Suppressor macrophage (primary cell): ENCODE results near the gene GGTA1.
"Not testable (repeated sequence)": the region's sequence is repeated elsewhere in the genome, so short reads cannot be mapped to it uniquely, and the experiment has no call there.

Source experiments
- DNase-seq, 4 experiments: peaks; one replicate each; pipeline ENCODE4 v3.0.0-alpha.2; 2020 to 2022

The GGTA1 gene

DNA sequence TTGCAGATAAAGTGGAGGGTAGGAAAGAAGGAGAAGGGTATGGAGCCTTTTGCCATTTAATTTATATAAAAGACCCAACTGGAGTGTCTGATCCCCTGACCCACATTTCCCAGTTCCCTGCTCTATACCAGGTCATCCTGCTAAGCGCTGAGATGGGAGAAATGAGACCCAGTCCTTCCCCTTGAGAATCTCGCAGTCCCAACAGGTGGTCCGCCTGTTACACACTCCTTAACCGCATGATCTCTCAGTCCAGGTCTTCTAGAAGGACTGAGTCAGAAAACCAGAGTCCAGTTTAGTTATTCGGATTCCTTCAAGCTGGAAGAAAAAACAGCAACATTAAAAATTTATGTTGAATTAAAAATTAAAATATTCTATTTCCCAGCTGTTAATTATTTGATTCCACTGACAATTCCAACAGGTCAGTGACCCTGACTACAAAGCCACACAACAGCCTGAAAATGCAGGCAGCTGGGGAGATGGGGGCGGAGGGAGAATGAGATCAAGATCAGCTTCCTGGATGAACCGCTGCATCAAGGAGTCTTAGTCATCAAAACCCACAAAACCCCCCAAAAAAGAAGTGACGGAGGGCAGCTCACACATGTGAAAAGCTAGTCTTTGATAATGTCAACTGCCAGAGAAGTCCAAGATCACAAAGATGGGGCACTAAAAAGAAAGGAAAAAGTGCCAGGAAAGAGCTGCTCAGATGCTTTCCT, 44.0 kb downstream of the GGTA1 start:
- peak; percentile 49 to 74 (median 56) for DNase-seq

DNA sequence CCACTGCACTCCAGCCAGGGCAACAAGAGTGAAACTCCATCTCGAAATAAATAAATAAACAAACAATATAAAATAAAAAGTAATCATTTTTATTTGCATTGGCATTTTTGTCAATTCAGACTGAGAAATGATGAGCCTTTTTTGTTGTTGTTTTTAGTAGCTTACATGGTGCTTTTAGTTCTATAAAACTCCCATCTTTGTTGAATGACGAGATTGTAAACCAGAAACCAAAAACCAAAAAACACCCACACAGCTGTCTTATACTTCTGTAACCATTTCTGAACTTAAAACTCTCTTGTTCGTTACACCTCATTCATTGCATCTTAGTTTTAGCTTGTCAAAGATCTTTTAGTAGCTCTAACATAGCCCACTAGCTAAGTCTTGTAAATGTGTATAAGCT, 44.7 kb downstream of the GGTA1 start:
- DNase-seq: no peak

DNA sequence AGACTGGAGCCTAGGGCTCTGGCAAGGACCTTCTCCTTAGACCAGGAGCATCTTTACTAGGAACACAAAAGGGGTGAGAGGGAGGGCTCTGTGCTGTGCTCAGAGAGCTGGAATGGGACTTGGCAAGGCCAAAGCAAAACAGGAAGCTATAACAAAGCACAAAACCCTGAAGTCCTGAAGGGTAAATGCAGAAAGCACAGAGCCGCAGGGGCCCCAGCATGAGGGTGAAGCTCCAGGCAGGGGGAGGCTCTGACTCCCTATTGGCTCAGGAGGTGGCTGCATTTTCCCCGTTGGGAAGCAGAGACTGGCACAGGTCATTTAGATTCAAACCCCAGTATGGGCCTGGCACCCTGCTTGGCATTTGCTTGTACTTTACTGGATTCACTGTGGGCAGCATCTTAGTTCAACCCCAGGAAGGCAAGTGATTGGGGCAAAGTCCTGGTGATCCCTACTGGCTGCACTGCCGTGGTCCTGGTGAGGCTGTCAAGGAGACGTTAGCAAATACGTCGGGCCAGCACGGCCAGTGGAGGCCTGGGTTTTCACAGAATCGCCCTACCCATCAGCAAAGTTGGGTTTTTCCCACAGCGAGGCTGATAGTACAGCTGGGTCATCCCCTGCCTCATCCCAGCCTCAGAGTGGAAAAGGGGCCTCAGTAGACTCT, 46.3 kb downstream of the GGTA1 start:
- DNase-seq: no peak

DNA sequence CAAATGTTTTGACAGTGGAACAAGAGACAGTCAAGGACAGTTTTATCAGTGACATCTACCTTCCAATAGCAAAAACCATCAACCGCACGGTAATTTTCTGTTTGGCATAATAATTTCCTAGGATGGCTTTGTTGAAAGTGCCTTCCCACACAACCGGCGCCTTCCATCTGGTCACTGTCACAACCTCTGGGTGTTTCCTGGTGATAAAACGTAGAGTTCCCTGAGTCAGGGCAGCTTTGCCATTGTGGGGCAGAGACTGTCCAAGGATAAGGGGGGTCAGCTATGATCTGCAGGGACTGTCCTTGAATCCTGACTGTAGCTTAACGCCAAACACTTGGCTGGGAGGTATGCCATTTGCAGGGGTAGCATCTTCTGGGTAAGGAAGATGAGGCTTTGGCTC, 47.6 kb downstream of the GGTA1 start:
- DNase-seq: no peak

DNA sequence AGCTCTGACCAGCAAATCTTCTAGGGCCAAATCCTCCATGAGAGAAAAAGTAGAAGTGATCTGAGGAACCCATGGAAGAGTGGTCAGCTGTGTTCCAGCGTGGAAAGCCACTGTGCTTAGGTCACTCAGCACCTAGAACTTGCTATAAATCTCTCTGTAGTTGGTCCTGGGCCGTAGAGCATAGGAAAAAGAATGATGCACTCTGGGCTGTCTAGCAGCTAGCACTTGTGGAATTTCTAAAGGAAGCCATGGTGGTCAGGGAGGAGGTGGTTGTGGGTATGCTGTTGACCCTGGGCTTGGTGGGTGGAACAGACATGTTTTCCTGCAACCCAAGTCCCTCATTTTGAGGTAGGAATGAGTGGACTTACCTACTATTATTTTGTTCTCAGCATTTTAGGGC, 48.1 kb downstream of the GGTA1 start:
- DNase-seq: no peak

DNA sequence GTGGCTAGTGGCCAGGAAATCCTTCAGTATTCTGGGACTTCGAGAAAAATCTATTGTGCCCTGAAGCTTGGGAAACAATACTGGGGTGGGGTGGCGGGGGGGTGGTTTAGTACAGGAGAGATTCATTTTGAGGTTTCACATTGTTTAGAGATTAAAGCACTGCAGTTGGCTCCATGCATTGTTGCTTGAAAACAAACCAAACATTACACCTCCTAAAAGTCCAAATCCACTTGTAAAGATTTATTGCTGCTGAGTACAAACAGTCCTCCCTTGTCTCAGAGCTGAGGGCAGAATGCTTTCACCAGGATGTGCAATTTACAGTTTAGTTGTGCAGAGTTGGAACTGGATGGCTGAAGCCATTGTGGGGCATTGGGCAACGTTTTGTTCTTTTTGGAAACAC, 49.4 kb downstream of the GGTA1 start:
- no peak for DNase-seq

DNA sequence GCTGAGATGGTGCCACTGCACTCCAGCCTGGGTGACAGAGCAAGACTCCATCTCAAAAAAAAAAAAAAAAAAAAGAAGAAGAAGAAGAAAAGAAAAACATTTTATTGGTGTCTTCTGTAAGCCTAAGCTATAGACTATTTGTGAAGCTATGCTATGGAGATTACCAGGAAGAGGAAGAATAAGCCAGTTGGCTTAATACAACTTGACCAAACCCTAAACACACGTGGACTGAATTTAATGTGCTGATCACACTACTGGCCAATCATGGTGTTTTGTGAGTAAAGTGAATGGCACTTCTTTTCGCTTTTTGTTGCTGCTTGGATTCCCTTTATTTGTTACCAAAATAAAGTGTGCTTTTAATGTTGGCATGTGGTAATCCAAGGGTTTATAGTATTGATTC, 49.9 kb downstream of the GGTA1 start:
- no peak for DNase-seq

DNA sequence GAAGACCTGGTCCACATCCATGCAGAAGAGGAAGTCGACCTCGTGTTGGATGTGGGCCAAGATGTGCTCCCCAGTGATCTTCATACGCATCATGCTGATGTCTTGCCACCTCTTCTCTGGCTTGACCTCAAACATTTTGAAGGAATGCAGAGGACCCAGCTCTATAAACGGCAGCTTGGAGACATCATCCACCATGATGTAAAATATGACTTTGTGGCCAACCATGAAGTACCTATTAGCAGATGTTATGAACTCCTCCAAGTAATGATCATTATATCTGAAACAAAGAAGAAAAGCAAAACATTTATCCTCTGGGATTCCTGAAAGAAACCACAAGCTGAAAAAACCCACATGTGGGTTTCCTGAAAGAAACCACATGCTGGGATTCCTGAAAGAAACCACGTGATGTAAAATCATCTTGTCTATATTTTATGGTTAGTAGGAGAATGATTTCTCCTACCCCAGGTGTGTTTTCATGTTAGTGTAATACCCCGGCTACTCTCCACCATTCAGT, 52.3 kb downstream of the GGTA1 start:
- DNase-seq: peak; percentile 18 to 37 (median 30)

DNA sequence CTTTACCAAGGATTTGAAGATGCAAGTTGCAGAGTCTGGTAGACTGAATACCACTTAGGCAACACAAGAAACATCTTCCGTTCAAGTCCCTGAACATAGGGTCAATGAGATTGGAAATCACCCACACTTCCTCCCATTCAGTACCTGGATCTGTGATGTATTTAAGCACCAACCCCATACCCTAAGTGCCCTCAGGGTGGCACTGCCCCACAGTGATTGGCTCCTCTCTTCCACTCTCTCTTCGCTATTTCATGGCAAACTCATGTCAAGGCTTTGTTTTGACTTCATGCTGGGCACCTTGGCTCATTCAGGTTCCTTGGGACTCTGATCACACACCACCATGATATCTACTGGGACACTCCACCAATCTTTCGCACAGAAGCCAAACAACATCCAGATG, 53.7 kb downstream of the GGTA1 start:
- DNase-seq: peak in 3 of 4 experiments; percentile 23 to 30 (median 29)

DNA sequence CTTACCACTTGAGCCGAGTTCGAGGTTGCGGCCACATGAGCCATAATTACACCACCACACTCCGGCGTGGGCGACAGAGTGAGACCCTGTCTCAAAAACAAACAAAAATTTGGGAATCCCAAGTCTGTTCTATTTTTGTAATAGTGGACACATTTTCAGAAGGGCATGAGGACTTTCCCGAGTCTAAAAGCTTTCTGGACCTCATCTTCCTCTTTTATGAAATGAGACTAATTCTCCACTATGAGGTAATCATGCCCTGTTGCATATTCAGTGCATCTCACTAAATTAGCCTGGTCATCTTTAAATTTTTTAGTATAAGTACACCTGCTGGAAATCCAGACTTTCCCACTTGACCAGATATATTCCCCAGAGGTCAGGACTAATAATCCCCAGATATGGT, 55.7 kb downstream of the GGTA1 start:
- DNase-seq: peak in 2 of 4 experiments; percentile 51 to 55

DNA sequence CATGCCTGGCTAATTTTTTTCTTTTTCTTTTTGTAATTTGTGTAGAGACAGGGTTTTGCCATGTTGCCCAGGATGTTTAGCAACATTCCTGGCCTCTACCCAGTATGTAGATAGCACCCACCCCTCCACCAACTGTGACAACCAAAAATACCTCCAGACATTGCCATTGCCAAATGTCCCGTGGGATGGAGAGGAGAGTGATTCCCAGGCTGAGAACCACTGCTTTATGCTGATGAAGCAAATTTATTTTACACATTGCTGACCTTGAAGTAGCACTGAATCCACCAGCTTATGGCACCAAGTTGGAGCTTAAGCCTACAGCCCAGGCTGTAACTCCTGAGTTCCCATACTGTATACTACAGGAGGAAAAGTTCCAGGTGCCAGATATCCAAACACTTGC, 58.5 kb downstream of the GGTA1 start:
- no peak for DNase-seq

DNA sequence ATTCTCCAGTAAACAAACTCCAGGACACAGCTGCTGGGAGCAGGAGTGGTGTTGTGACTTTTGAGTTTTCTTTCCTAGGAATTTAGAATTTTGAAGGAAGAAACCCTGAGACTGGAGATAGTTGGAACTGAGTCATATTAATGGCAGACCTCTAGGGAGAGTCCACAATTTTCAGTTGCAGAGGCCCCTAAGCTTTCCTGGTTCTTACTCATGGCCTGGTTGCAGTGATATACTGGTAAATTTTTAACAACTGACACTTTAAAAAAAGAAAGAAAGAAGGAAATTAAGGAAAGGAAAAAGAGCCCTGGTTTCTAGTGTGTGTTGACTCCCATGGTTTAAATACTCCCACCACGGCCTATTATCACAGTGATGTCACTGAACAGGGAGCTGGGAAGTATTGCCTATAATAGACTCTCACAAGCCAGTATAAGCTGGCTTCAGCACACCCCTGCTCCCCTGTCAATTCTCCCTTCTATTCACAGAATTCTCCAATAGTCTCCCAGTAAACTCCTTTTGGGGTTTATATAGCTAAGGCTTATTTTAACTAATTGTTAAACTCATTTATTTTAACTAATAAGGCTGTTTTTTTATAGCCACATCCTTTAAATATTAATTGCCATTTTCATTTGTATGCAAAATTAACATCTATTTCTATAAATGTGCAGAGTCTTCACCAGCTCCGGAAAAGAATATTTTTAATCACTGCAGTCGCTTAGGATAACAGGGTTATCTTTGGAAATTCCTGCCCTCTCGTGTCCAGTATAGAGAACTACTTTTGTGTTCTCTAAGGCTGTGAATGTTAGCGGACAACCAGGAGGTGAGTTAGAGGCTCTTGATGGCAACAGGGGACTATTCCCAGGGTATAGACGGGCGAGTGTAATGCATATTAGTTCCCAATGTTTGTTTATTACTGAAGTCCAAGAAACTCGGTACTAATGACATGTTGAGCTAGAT, 59.7 kb downstream of the GGTA1 start:
- no peak for DNase-seq

DNA sequence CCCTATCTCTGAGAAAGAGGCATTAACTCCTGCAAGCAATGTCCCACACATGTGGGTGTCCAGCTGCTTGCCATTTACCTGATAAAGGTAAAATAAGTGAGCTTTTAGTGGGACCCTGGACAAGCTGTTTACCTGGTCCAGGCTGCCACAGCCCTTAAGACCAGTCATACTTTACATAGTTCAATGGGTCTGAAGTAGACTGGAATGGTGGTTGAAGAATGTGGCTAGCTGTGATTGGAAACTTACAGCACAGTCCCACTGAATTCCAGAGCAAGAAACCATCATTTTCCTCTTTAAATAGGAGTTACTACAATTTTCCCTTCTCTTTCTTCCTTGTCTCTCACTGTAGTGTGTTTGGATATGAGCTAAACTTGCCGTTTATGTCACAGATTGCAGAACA, 60.6 kb downstream of the GGTA1 start:
- DNase-seq: no peak

DNA sequence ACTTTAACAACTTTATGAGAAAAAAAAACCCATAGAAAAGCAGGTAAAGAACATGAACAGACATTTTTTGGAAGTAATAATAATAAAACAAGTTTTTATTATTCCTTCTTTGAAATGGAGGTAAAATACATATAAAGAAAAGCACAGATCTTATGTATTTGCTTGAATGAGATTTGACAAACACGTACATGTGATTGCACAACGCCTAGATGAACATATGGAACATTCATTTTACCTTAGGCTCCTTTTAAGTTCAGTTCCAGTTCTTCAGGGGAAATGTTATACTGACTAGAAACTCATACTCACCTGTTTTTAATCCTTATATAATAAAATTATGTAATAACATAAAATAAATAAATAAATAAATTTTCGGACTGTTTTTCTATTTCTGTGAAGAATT, 61.8 kb downstream of the GGTA1 start:
- DNase-seq: no peak

DNA sequence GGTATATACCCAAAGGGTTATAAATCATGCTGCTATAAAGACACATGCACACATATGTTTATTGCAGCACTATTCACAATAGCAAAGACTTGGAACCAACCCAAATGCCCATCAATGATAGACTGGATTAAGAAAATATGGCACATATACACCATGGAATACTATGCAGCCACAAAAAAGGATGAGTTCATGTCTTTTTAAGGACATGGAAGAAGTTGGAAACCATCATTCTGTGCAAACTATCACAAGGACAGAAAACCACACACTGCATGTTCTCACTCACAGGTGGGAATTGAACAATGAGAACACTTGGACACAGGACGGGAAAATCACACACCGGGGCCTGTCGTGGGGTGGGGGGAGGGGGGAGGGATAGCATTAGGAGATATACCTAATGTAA, 62.6 kb downstream of the GGTA1 start:
- not testable (repeated sequence) for DNase-seq

DNA sequence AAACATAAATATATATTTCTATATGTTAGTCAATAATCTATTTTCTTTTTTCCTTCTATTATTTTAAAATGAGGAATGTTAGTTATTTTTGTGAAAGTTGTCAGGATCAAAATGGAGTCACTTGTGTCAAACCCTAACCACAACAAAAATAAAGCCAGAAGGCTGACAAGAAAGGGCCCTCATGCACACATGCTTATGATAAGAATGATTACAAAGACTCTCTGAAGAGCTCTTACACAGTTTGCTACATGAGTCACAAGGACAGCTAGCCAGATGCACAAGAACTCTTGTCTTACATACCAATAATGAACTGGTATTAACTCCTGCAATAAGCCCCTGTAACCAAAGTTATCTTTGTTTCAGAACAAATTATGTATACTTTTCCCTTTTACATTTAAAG, 64.7 kb downstream of the GGTA1 start:
- DNase-seq: no peak

DNA sequence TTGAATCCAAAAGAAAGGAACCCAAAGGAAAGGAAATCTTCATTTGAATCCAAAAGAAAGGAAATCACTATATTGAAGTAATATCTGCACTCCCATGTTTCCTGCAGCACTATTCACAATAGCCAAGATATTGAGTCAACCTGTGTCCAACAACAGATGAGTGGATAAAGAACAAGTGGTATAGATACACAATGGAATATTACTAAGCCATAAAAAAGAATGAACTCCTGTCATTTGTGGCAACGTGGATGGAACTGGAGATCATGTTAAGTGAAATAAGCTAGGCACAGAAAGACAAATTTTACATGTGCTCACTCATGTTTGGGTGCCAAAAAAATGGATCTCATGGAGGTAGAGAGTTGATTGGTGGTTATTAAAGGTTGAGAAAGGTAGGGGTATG, 71.7 kb downstream of the GGTA1 start:
- DNase-seq: no peak

DNA sequence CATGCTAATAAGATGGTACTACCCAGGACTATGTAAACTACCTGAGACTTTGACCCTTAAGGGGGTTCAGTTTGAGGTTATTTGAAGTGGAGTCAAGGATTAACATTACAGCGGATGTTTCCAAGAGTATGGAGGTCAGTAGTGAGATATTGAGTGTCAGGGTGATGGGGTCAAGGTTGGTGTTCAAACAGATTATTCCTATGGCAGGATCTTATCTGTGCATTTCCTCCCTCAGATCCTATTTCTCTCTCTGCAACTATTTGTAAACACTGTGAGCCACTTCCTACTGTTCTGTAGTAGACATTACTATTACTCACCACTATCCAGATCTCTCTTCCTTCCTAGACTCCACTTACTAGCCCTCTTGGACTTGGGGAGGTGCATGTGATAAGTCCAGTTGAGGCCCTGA, 75.6 kb downstream of the GGTA1 start:
- DNase-seq: no peak

DNA sequence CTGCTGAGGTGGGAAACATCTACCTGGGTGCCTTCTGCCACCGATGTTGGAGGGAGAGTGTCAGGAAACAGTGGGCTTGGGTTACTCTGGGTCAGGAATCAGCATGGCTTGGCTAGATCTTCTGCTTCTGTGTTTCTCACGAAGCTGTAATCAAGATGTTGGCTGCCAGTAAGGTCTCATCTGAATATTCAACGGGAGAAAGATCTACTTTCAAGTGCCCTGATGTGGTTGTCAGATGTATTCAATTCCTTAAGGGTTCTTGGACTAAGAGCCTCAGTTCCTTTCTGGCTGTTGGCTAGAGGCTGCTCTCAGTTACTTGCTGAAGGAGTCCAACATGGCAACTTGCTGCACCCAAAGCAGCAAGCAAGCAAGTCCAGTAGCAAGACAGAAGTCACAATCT, 87.7 kb downstream of the GGTA1 start:
- DNase-seq: no peak

DNA sequence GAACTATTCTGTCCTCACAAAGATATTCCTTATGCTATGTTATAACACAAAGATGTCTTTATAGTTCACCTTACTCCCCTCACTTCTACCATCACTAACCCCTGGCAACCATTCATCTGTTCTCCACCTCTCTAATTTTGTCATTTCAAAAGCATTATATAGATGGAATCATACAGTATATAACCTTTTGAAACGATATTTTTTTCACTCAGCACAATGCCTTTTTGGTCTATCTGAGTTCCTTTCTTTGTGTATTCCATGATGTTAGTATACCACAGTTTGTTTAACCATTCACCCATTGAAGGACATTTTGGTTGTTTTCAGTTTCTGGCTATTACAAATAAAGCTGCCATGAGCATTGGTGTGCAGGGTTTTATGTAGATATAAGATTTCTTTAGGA, 93.7 kb downstream of the GGTA1 start:
- DNase-seq: no peak
